ENCODE results near the gene MBTD1. TPM values are rescaled to one million over a fixed set of nuclear protein-coding genes. Genes with fewer than 3 reads are reported as not detected.

MBTD1 gene
- total and polyA plus RNA-seq, 4 donors: 2.4 to 14.2 (median 7.8) TPM

DNA sequence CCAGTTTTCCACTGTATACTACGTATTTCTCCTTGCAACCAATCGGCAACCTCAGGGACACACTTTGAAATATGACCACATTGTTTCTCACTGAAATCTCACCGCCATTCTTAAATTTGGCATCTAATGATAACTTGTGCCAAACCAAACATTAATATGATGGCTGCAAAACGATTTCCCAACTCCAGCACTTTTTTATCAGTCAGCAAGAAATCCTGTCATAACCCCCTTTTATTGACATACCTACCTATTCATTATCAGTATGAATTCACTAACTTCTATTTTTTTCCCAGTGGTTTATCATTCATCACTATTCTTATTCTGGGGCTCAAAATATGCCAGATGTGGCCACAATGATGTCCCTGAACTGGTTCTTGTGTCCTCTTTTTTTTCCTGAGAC, 15.8 kb downstream of the MBTD1 start:
- no peaks in the 10 kb centered on the region for H3K27me3 ChIP-seq (ENCODE audit: control insufficient read depth in 4 of 4, insufficient read depth in 4 of 4, low read length in 3 of 4)
- DNase-seq (ENCODE audit: low spot score): no peak
- H3K36me3 ChIP-seq (ENCODE audit: control insufficient read depth in 4 of 4, insufficient read depth in 3 of 4, low read depth in 1 of 4, low read length in 3 of 4): no peaks in the 10 kb centered on the region
- H3K27ac ChIP-seq (ENCODE audit: low read depth in 1 of 2, low read length in 2 of 2): no peak overlapping the region
- WGBS: 51% methylated on average over 4 of the region's 4 CpGs
- no peak overlapping the region for H3K9ac ChIP-seq (ENCODE audit: low read depth in 1 of 2, low read length in 2 of 2)
- no peaks in the 10 kb centered on the region for H3K9me3 ChIP-seq (ENCODE audit: control insufficient read depth in 4 of 4, low read length in 3 of 4)
- no peak overlapping the region for H3K4me3 ChIP-seq (ENCODE audit: low read depth in 1 of 3, low read length in 3 of 3)
- TF ChIP-seq YY1 (IDR thresholded peaks at IDR 0.05) (peak; percentile 33), GABPA (IDR thresholded peaks at IDR 0.05 in 1 of 2, conservative IDR thresholded peaks at IDR 0.05 in 1 of 2) (no peak)
- H3K4me1 ChIP-seq (ENCODE audit: control insufficient read depth in 4 of 4, insufficient read depth in 4 of 4, low read length in 3 of 4): peaks cover 0 to 11% (median 5%) of the 10 kb centered on the region in 4 donors

DNA sequence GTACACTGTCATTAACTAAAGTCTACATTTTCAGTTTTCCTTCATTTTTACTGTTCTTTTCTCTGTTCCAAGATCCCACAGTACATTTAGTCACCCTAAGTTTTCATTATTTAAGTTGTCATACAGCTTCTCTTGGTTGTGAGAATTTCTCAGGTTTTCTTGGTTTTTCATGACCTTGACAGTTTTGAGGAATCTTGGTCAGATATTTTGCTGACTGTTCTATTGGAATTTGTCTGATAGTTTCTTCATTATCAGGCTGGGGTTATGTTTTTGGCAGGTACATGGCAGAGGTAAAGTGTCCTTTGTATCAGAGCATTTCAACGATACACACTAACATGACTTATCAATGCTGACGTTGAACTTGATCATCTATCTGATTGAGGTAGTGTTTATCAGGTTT, 19.6 kb downstream of the MBTD1 start:
- no peak overlapping the region for H3K4me3 ChIP-seq (ENCODE audit: low read depth in 1 of 3, low read length in 3 of 3)
- no peaks in the 10 kb centered on the region for H3K36me3 ChIP-seq (ENCODE audit: control insufficient read depth in 4 of 4, insufficient read depth in 3 of 4, low read depth in 1 of 4, low read length in 3 of 4)
- no peak overlapping the region for H3K27ac ChIP-seq (ENCODE audit: low read depth in 1 of 2, low read length in 2 of 2)
- H3K9me3 ChIP-seq (ENCODE audit: control insufficient read depth in 4 of 4, low read length in 3 of 4): no peaks in the 10 kb centered on the region
- peaks cover 2 to 11% (median 5%) of the 10 kb centered on the region in 4 donors for H3K4me1 ChIP-seq (ENCODE audit: control insufficient read depth in 4 of 4, insufficient read depth in 4 of 4, low read length in 3 of 4)
- H3K27me3 ChIP-seq (ENCODE audit: control insufficient read depth in 4 of 4, insufficient read depth in 4 of 4, low read length in 3 of 4): no peaks in the 10 kb centered on the region
- TF ChIP-seq JUND (IDR thresholded peaks at IDR 0.05) (no peak), MAX (IDR thresholded peaks at IDR 0.05) (no peak), ATF3 (IDR thresholded peaks at IDR 0.05) (no peak), CTCF (IDR thresholded peaks at IDR 0.05; ENCODE audit: low read depth, low read length, missing input control) (no peak), HNF4A (conservative IDR thresholded peaks at IDR 0.05) (no peak), TAF1 (conservative IDR thresholded peaks at IDR 0.05) (no peak)
- TF ChIP-seq, protein P1, sequence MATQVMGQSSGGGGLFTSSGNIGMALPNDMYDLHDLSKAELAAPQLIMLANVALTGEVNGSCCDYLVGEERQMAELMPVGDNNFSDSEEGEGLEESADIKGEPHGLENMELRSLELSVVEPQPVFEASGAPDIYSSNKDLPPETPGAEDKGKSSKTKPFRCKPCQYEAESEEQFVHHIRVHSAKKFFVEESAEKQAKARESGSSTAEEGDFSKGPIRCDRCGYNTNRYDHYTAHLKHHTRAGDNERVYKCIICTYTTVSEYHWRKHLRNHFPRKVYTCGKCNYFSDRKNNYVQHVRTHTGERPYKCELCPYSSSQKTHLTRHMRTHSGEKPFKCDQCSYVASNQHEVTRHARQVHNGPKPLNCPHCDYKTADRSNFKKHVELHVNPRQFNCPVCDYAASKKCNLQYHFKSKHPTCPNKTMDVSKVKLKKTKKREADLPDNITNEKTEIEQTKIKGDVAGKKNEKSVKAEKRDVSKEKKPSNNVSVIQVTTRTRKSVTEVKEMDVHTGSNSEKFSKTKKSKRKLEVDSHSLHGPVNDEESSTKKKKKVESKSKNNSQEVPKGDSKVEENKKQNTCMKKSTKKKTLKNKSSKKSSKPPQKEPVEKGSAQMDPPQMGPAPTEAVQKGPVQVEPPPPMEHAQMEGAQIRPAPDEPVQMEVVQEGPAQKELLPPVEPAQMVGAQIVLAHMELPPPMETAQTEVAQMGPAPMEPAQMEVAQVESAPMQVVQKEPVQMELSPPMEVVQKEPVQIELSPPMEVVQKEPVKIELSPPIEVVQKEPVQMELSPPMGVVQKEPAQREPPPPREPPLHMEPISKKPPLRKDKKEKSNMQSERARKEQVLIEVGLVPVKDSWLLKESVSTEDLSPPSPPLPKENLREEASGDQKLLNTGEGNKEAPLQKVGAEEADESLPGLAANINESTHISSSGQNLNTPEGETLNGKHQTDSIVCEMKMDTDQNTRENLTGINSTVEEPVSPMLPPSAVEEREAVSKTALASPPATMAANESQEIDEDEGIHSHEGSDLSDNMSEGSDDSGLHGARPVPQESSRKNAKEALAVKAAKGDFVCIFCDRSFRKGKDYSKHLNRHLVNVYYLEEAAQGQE (IDR thresholded peaks at IDR 0.05): no peak
- DNase-seq (ENCODE audit: low spot score): no peak
- WGBS: 52% methylated on average over 2 of the region's 2 CpGs
- H3K9ac ChIP-seq (ENCODE audit: low read depth in 1 of 2, low read length in 2 of 2): no peak overlapping the region

DNA sequence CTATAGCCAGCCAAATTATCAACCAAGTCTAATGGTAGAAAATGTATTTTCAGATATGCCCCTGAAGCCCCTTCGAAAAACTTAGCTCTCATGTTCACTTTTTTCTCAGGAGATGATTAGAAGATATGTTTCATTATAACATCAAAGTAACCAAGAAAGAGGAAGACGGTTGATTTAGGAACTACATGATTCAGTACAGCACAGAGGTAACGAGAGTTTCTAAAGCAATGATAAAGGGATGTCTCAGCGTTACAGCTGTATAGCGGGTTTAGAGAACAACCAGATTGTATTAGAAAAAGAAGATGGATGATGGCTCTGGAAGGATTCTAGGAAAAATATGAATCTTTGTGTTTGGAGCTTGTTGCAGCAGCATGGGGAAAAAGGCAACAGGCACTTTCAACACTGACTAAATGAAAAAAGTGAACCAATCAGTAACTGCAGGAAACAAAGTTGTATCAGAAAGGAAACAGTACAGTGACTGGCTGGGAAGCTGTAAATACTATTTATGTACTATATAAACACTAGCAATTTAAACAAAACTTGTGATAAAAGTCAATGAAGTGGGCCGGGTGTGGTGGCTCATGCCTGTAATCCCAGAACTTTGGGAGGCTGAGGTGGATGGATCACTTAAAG, 21.5 kb downstream of the MBTD1 start:
- H3K27me3 ChIP-seq (ENCODE audit: control insufficient read depth in 4 of 4, insufficient read depth in 4 of 4, low read length in 3 of 4): no peaks in the 10 kb centered on the region
- H3K4me1 ChIP-seq (ENCODE audit: control insufficient read depth in 4 of 4, insufficient read depth in 4 of 4, low read length in 3 of 4): peaks cover 3 to 5% (median 4%) of the 10 kb centered on the region in 4 donors
- no peaks in the 10 kb centered on the region for H3K36me3 ChIP-seq (ENCODE audit: control insufficient read depth in 4 of 4, insufficient read depth in 3 of 4, low read depth in 1 of 4, low read length in 3 of 4)
- WGBS: 83% methylated on average over 6 of the region's 6 CpGs
- no peaks in the 10 kb centered on the region for H3K9me3 ChIP-seq (ENCODE audit: control insufficient read depth in 4 of 4, low read length in 3 of 4)
- TF ChIP-seq, protein P2, sequence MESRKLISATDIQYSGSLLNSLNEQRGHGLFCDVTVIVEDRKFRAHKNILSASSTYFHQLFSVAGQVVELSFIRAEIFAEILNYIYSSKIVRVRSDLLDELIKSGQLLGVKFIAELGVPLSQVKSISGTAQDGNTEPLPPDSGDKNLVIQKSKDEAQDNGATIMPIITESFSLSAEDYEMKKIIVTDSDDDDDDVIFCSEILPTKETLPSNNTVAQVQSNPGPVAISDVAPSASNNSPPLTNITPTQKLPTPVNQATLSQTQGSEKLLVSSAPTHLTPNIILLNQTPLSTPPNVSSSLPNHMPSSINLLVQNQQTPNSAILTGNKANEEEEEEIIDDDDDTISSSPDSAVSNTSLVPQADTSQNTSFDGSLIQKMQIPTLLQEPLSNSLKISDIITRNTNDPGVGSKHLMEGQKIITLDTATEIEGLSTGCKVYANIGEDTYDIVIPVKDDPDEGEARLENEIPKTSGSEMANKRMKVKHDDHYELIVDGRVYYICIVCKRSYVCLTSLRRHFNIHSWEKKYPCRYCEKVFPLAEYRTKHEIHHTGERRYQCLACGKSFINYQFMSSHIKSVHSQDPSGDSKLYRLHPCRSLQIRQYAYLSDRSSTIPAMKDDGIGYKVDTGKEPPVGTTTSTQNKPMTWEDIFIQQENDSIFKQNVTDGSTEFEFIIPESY (IDR thresholded peaks at IDR 0.05): no peak
- TF ChIP-seq FOXA1 (IDR thresholded peaks at IDR 0.05): no peak
- no peak for TF ChIP-seq JUND (IDR thresholded peaks at IDR 0.05)
- TF ChIP-seq HNF4G (IDR thresholded peaks at IDR 0.05): no peak
- TF ChIP-seq ATF3 (IDR thresholded peaks at IDR 0.05): no peak
- no peak for TF ChIP-seq MAX (IDR thresholded peaks at IDR 0.05)
- no peak for TF ChIP-seq HNF4A (conservative IDR thresholded peaks at IDR 0.05)
- no peak for DNase-seq (ENCODE audit: low spot score)
- no peak overlapping the region for H3K4me3 ChIP-seq (ENCODE audit: low read depth in 1 of 3, low read length in 3 of 3)
- no peak overlapping the region for H3K27ac ChIP-seq (ENCODE audit: low read depth in 1 of 2, low read length in 2 of 2)
- no peak overlapping the region for H3K9ac ChIP-seq (ENCODE audit: low read depth in 1 of 2, low read length in 2 of 2)

Measured in liver (tissue), 9 donors.